Breast epithelium (tissue), 4 donors: Measurements from ENCODE around the gene NAXE. TPM values are rescaled to one million over a fixed set of nuclear protein-coding genes. Genes with fewer than 3 reads are reported as not detected.

Source experiments
- DNase-seq, 2 donors: peaks; one replicate each; pipeline ENCODE4 v3.0.0-alpha.2; 2019; ENCODE audit warnings: low spot score in 2 of 2
- H3K27ac ChIP-seq, 2 donors: fragments of 200-600 bp; sonication (generic) in 1 of 2; one replicate each; pipeline ENCODE4 v1.5.1; 2016 to 2019; ENCODE audit warnings: mild to moderate bottlenecking in 1 of 2
- H3K27me3 ChIP-seq, 2 donors: fragments of 200-600 bp; sonication (generic) in 1 of 2; one replicate each; pipeline versions ENCODE4 v1.5.1 to v1.6.0; 2017 to 2019; ENCODE audit warnings: control low read depth in 1 of 2, mild to moderate bottlenecking in 1 of 2
- H3K36me3 ChIP-seq: fragments of 200-600 bp; one replicate; pipeline ENCODE4 v1.5.1; 2019
- H3K4me1 ChIP-seq, 2 donors: fragments of 200-600 bp; sonication (generic); one replicate each; pipeline ENCODE4 v1.5.1; 2016 to 2019; ENCODE audit warnings: control low read depth in 1 of 2
- H3K4me3 ChIP-seq, 3 donors: fragments of 200-600 bp; sonication (generic); 1 replicate in 2 of 3; 2 replicates in 1 of 3; pipeline ENCODE4 v1.5.1; 2016 to 2019; ENCODE audit warnings: mild to moderate bottlenecking in 3 of 3, moderate library complexity in 2 of 3
- H3K9me3 ChIP-seq, 2 donors: fragments of 200-600 bp; sonication (generic) in 1 of 2; one replicate each; pipeline ENCODE4 v1.5.1; 2016 to 2019; ENCODE audit warnings: control low read depth in 1 of 2
- POLR2A ChIP-seq: fragments of 450-650 bp; IDR thresholded peaks from one replicate; pipeline ENCODE4 v1.6.1; 2016; ENCODE audit warnings: antibody characterized with exemption, mild to moderate bottlenecking, moderate library complexity
- POLR2AphosphoS5 ChIP-seq, 3 donors: sonication (generic); formaldehyde crosslinking; IDR thresholded peaks; one replicate each; pipeline ENCODE4 v1.6.1; 2017; ENCODE audit warnings: antibody characterized with exemption in 3 of 3
- intact Hi-C: fragments of 100-400 bp; cut with DNase I; formaldehyde crosslinking; loops from one replicate; pipeline ENCODE4 v1.15.1; 2023; ENCODE audit warnings: low total_unique reads
- total RNA-seq, 3 donors: library from RNA; depleted of rRNA; stranded (reverse); fragments of >200 nt; gene quantifications; one replicate each; pipeline ENCODE4 v1.1.0, GENCODE V29; 2016
- TF ChIP-seq, protein P1 (sequence below), 3 donors: fragments of 450-650 bp; IDR thresholded peaks; one replicate each; pipeline ENCODE4 v1.5.1; 2016 to 2017; ENCODE audit warnings: antibody characterized with exemption in 3 of 3, mild to moderate bottlenecking in 3 of 3, moderate library complexity in 3 of 3

The NAXE gene
- total RNA-seq, 3 donors from 2014 or later, result 70.4 to 90.5 (median 75.5) TPM

GRCh38 chr1:156590326-156591180 lies 1.0 kb upstream of the NAXE start:
- no peaks in the 10 kb centered on the region for H3K27me3 ChIP-seq
- peak overlapping the region; percentile 83 to 85 for H3K27ac ChIP-seq
- peak overlapping the region in 2 of 3 donors; percentile 74 to 89 for H3K4me3 ChIP-seq
- intact Hi-C loops, result loop anchor here (5.0 kb wide), 1 partner anchor 673 kb away; no protein-coding TSS in a partner anchor
- H3K9me3 ChIP-seq, result no peaks in the 10 kb centered on the region
- TF ChIP-seq, protein P1, sequence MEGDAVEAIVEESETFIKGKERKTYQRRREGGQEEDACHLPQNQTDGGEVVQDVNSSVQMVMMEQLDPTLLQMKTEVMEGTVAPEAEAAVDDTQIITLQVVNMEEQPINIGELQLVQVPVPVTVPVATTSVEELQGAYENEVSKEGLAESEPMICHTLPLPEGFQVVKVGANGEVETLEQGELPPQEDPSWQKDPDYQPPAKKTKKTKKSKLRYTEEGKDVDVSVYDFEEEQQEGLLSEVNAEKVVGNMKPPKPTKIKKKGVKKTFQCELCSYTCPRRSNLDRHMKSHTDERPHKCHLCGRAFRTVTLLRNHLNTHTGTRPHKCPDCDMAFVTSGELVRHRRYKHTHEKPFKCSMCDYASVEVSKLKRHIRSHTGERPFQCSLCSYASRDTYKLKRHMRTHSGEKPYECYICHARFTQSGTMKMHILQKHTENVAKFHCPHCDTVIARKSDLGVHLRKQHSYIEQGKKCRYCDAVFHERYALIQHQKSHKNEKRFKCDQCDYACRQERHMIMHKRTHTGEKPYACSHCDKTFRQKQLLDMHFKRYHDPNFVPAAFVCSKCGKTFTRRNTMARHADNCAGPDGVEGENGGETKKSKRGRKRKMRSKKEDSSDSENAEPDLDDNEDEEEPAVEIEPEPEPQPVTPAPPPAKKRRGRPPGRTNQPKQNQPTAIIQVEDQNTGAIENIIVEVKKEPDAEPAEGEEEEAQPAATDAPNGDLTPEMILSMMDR (IDR thresholded peaks at IDR 0.05), result no peak
- no peak for TF ChIP-seq POLR2A
- TF ChIP-seq POLR2AphosphoS5 (IDR thresholded peaks at IDR 0.05), result no peak
- peaks cover 0 to 7% of the 10 kb centered on the region in 2 donors for H3K4me1 ChIP-seq
- no peaks in the 10 kb centered on the region for H3K36me3 ChIP-seq
- DNase-seq, result peak in 1 of 2 donors; percentile 30

DNA sequence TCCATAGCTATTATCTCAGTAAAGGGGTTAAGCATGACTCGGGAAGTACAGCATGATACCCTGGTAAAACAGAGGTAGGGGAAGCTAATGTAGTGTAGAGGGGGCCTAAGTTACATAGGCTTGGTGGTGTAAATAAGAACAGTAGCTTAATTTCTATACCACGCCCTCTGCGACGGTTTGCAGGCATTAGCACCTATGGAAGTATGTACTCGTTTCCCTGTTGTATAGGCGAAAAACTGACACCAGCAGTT lies 470 bp upstream of the NAXE start:
- peak overlapping the region; percentile 83 to 85 for H3K27ac ChIP-seq
- H3K4me1 ChIP-seq, result peaks cover 0 to 7% of the 10 kb centered on the region in 2 donors
- no peaks in the 10 kb centered on the region for H3K27me3 ChIP-seq
- no peak for TF ChIP-seq POLR2A
- no peak for TF ChIP-seq POLR2AphosphoS5 (IDR thresholded peaks at IDR 0.05)
- TF ChIP-seq, protein P1 (IDR thresholded peaks at IDR 0.05), result no peak
- H3K4me3 ChIP-seq, result peak overlapping the region; percentile 71 to 89 (median 74)
- peak in 1 of 2 donors; percentile 27 for DNase-seq
- intact Hi-C loops, result loop anchor here (5.0 kb wide), 1 partner anchor 674 kb away; no protein-coding TSS in a partner anchor
- no peaks in the 10 kb centered on the region for H3K36me3 ChIP-seq
- H3K9me3 ChIP-seq, result no peaks in the 10 kb centered on the region

- DNase-seq, result no peak
- H3K4me1 ChIP-seq, result peaks cover 0 to 7% of the 10 kb centered on the region in 2 donors
- TF ChIP-seq, protein P1 (IDR thresholded peaks at IDR 0.05), result no peak
- TF ChIP-seq POLR2AphosphoS5 (IDR thresholded peaks at IDR 0.05) (no peak), POLR2A (no peak)
- intact Hi-C loops, result loop anchor here (5.0 kb wide), 1 partner anchor 675 kb away; no protein-coding TSS in a partner anchor
- H3K4me3 ChIP-seq, result peak overlapping the region; percentile 71 to 89 (median 74)
- no peaks in the 10 kb centered on the region for H3K9me3 ChIP-seq
- H3K27me3 ChIP-seq, result no peaks in the 10 kb centered on the region
- H3K36me3 ChIP-seq, result no peaks in the 10 kb centered on the region
- H3K27ac ChIP-seq, result peak overlapping the region; percentile 83 to 85
These were observed 758 bp downstream of the NAXE start for GRCh38 chr1:156592158-156592909.

DNA sequence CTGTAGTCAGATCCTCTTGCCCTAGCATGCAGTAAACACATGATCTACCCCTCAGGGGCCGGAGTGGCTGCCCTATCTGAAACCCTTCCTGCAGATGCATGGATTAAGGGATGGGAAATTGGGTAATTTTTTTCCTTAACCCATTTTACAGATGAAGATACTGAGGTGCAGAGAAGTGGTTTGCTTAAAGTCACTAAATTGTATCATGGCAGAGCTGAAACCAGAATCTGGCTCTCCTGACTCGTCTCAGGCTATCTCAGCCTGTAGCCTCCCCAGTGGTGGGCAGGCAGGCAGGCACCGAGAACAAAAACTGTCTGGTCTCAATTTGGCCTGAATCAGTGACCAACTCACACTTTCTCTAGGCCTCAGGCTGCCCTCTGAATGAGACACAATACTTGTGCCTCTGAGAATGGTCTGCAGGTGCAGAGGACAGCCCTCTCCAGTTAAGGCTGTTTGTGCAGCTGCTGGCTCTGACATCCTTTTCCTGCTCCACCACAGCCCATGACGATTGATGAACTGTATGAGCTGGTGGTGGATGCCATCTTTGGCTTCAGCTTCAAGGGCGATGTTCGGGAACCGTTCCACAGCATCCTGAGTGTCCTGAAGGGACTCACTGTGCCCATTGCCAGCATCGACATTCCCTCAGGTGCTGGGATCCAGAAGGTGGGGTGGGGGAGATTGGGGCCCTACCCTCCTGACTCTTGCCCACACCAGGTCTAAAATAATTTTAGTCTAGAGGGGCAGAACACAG lies 1.5 kb downstream of the NAXE start:
- H3K4me1 ChIP-seq, result peaks cover 0 to 7% of the 10 kb centered on the region in 2 donors
- H3K27me3 ChIP-seq, result no peaks in the 10 kb centered on the region
- peak overlapping the region; percentile 83 to 85 for H3K27ac ChIP-seq
- intact Hi-C loops, result loop anchor here (5.0 kb wide), 1 partner anchor 676 kb away; no protein-coding TSS in a partner anchor
- no peak overlapping the region for H3K4me3 ChIP-seq
- TF ChIP-seq POLR2AphosphoS5 (IDR thresholded peaks at IDR 0.05) (no peak), POLR2A (no peak)
- TF ChIP-seq, protein P1 (IDR thresholded peaks at IDR 0.05), result no peak
- no peaks in the 10 kb centered on the region for H3K36me3 ChIP-seq
- peak in 1 of 2 donors; percentile 20 for DNase-seq
- H3K9me3 ChIP-seq, result no peaks in the 10 kb centered on the region
